ENCODE measurements around the gene SSR3.

DNA sequence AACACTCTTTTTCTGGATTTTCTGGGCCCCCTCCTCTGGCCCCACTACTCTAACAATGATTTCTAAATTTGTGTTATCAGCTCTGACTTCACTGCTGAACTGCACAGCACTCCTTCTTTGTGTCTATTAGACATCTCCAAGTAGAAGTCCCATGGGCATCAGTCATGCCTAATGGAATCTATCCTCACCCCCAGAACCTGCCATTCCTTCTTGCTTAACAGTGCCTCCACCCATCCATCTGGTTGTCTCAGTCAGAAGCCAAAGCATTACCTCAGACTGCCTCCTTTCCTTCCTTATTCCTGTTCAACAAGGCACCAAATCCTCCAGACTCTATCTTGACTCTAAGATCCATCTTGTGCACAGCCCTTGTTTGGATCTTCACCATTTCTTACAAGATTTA, 36.2 kb downstream of the SSR3 start:
- no peak for TF ChIP-seq BCL11A (tag by site-specific recombination; IDR thresholded peaks at IDR 0.05; ENCODE audit: low read depth)
- TF ChIP-seq, protein P1, sequence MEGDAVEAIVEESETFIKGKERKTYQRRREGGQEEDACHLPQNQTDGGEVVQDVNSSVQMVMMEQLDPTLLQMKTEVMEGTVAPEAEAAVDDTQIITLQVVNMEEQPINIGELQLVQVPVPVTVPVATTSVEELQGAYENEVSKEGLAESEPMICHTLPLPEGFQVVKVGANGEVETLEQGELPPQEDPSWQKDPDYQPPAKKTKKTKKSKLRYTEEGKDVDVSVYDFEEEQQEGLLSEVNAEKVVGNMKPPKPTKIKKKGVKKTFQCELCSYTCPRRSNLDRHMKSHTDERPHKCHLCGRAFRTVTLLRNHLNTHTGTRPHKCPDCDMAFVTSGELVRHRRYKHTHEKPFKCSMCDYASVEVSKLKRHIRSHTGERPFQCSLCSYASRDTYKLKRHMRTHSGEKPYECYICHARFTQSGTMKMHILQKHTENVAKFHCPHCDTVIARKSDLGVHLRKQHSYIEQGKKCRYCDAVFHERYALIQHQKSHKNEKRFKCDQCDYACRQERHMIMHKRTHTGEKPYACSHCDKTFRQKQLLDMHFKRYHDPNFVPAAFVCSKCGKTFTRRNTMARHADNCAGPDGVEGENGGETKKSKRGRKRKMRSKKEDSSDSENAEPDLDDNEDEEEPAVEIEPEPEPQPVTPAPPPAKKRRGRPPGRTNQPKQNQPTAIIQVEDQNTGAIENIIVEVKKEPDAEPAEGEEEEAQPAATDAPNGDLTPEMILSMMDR (tag by site-specific recombination; IDR thresholded peaks at IDR 0.05) = no peak
- TF ChIP-seq, protein P2, sequence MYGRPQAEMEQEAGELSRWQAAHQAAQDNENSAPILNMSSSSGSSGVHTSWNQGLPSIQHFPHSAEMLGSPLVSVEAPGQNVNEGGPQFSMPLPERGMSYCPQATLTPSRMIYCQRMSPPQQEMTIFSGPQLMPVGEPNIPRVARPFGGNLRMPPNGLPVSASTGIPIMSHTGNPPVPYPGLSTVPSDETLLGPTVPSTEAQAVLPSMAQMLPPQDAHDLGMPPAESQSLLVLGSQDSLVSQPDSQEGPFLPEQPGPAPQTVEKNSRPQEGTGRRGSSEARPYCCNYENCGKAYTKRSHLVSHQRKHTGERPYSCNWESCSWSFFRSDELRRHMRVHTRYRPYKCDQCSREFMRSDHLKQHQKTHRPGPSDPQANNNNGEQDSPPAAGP (tag by site-specific recombination; IDR thresholded peaks at IDR 0.05) = no peak
- TF ChIP-seq ZNF629 (tag by site-specific recombination; IDR thresholded peaks at IDR 0.05) = no peak
- TF ChIP-seq, protein P3, sequence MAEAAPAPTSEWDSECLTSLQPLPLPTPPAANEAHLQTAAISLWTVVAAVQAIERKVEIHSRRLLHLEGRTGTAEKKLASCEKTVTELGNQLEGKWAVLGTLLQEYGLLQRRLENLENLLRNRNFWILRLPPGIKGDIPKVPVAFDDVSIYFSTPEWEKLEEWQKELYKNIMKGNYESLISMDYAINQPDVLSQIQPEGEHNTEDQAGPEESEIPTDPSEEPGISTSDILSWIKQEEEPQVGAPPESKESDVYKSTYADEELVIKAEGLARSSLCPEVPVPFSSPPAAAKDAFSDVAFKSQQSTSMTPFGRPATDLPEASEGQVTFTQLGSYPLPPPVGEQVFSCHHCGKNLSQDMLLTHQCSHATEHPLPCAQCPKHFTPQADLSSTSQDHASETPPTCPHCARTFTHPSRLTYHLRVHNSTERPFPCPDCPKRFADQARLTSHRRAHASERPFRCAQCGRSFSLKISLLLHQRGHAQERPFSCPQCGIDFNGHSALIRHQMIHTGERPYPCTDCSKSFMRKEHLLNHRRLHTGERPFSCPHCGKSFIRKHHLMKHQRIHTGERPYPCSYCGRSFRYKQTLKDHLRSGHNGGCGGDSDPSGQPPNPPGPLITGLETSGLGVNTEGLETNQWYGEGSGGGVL (tag by site-specific recombination; IDR thresholded peaks at IDR 0.05) = no peak
- TF ChIP-seq ZNF350 (tag by site-specific recombination; IDR thresholded peaks at IDR 0.05) = no peak
- TF ChIP-seq REPIN1 (tag by site-specific recombination; IDR thresholded peaks at IDR 0.05; ENCODE audit: low read depth) = no peak
- no peak for TF ChIP-seq MEIS1 (CRISPR knock-in tag; IDR thresholded peaks at IDR 0.05; ENCODE audit: borderline replicate concordance)
- TF ChIP-seq, protein P4, sequence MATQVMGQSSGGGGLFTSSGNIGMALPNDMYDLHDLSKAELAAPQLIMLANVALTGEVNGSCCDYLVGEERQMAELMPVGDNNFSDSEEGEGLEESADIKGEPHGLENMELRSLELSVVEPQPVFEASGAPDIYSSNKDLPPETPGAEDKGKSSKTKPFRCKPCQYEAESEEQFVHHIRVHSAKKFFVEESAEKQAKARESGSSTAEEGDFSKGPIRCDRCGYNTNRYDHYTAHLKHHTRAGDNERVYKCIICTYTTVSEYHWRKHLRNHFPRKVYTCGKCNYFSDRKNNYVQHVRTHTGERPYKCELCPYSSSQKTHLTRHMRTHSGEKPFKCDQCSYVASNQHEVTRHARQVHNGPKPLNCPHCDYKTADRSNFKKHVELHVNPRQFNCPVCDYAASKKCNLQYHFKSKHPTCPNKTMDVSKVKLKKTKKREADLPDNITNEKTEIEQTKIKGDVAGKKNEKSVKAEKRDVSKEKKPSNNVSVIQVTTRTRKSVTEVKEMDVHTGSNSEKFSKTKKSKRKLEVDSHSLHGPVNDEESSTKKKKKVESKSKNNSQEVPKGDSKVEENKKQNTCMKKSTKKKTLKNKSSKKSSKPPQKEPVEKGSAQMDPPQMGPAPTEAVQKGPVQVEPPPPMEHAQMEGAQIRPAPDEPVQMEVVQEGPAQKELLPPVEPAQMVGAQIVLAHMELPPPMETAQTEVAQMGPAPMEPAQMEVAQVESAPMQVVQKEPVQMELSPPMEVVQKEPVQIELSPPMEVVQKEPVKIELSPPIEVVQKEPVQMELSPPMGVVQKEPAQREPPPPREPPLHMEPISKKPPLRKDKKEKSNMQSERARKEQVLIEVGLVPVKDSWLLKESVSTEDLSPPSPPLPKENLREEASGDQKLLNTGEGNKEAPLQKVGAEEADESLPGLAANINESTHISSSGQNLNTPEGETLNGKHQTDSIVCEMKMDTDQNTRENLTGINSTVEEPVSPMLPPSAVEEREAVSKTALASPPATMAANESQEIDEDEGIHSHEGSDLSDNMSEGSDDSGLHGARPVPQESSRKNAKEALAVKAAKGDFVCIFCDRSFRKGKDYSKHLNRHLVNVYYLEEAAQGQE (tag by site-specific recombination; IDR thresholded peaks at IDR 0.05) = no peak
- TF ChIP-seq ZNF664 (tag by site-specific recombination; IDR thresholded peaks at IDR 0.05) = no peak
- no peak for TF ChIP-seq ZIC2 (tag by site-specific recombination; IDR thresholded peaks at IDR 0.05)
- TF ChIP-seq ZNF623 (tag by site-specific recombination; IDR thresholded peaks at IDR 0.05) = no peak
- no peak for TF ChIP-seq KLF1 (tag by site-specific recombination; IDR thresholded peaks at IDR 0.05)
